Activated CD8-positive, alpha-beta T cell treated with anti-CD3 and anti-CD28 coated beads, Interleukin-2, amount 10 ng/mL, durations not matched to agents 7 days and 5 days (primary cell): ENCODE results near the gene AGFG2. TPM values are rescaled to one million over a fixed set of nuclear protein-coding genes. Genes with fewer than 3 reads are reported as not detected.

Experiments
- ATAC-seq: fragments of 150-1000 bp; cut with Tn5 transposase; one replicate; pipeline ENCODE4 v1.10.0; 2021; ENCODE audit warnings: moderate library complexity
- CTCF ChIA-PET: fragments of 350-600 bp; sonication (Branson Sonifier 250); formaldehyde crosslinking; loops from one replicate; lab custom pipeline; 2021; ENCODE audit warnings: antibody characterized with exemption; lab: Charles Lee
- POLR2A ChIA-PET: fragments of 350-600 bp; sonication (Branson Sonifier 250); formaldehyde crosslinking; loops from one replicate; lab custom pipeline; 2021; ENCODE audit warnings: antibody characterized with exemption; lab: Charles Lee
- DNase-seq: peaks from one replicate; pipeline ENCODE4 v3.0.0-alpha.2; 2020
- H3K27ac Mint-ChIP-seq: one replicate; pipeline ENCODE4 v1.8.0; 2021; ENCODE audit warnings: mild to moderate bottlenecking, mixed read lengths
- H3K27me3 Mint-ChIP-seq: one replicate; pipeline ENCODE4 v1.8.0; 2021; ENCODE audit warnings: low read depth, mixed read lengths
- H3K36me3 Mint-ChIP-seq: one replicate; pipeline ENCODE4 v1.8.0; 2021; ENCODE audit warnings: low read depth, mixed read lengths
- H3K4me1 Mint-ChIP-seq: one replicate; pipeline ENCODE4 v1.8.0; 2021; ENCODE audit warnings: low read depth, mixed read lengths
- H3K4me3 Mint-ChIP-seq: one replicate; pipeline ENCODE4 v1.8.0; 2021; ENCODE audit warnings: mild to moderate bottlenecking, mixed read lengths
- H3K9me3 Mint-ChIP-seq: one replicate; pipeline ENCODE4 v1.8.0; 2022; ENCODE audit warnings: mixed read lengths; ENCODE audit not compliant: insufficient read depth
- total RNA-seq, 2 experiments: library from RNA; stranded (reverse); gene quantifications; one replicate each; pipeline ENCODE4 v1.2.3, GENCODE V29; 2021

Gene AGFG2
- total RNA-seq, 2 experiments from 2014 or later = 43.0 to 46.0 TPM

DNA sequence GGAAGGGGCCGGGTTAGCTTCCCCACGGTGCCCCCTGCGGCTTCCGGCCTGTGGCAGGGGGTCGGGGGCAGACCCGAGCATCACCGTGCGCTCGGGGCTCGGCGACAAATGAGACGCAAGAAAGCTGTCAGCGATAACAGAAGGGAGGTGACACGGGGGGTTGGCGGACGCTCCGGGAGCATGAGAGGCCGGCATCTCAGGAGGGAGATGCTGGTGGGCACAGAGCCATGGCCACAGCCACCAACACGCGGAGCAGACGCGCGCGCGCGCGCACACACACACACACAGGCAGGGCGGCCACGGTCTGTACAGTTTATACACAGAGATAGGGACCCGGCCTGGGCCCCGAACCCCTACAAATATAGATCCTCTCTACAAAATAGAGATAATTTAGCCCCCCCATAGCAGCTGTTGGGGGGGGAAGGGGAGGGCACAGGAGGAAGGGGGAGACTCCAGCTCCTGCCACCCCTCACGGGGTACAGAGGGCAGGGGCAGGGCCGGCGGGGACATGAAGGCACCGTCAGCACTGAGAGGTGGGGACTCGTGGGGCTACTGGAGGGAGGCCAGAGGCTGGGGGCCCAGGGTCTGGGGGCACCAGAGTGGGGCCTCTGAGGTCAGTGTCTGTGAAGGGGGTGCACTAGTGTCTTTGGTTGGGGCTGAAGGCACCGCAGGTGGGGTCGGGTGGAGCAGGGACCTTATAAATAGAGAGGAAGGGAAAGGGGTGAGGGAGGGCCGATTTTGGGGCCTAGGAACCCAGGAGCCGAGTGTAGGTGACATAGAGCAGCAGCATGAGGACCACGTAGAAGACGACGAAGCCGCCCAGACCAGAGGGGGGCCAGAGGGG, 35.6 kb downstream of the AGFG2 start:
- H3K36me3 Mint-ChIP-seq = peaks cover 44% of the 10 kb centered on the region
- H3K4me3 Mint-ChIP-seq = no peak overlapping the region
- no peak overlapping the region for H3K27ac Mint-ChIP-seq
- peaks cover 23% of the 10 kb centered on the region for H3K4me1 Mint-ChIP-seq
- H3K9me3 Mint-ChIP-seq = no peaks in the 10 kb centered on the region
- ATAC-seq (no peak), DNase-seq (no peak)
- CTCF ChIA-PET = no interaction called here
- H3K27me3 Mint-ChIP-seq = no peaks in the 10 kb centered on the region
- POLR2A ChIA-PET = no interaction called here

GRCh38 chr7:100575206-100575631, 36.2 kb downstream of the AGFG2 start:
- no peak for ATAC-seq
- POLR2A ChIA-PET = no interaction called here

DNA sequence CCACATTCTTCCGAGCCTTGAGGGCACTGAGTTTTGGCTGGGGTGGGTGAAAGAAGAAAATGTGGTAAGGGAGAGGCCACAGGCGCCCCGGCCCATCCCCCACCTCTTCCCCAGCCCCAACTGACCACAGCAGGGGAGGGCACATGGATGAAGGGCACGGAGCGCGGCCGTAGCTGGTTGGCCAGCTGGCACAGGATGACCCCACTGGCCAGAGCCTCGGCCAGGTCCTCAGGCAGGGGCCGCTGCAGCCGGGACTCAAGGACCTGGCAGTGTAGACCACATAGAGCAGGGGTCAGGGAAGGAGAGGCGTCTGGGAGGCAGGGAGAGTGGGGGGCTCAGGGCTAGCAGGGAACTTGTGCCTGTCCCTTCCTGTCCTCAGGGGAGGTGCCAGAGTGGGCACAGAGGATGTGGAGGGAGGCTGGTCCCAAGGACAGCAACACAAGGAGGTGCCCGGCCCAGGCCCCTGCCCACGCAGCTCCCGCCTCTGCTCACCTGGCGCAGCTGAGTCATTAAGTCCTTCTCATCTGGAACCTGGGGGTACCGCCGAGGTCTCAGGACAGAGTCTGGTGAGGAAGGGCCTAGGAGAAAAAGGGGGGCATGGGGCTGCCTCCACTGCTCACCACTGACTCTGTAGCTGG, 36.9 kb downstream of the AGFG2 start:
- H3K27ac Mint-ChIP-seq = no peak overlapping the region

More at GRCh38 chr7:100575206-100575631, 36.2 kb downstream of the AGFG2 start:
- Mint-ChIP-seq H3K27me3 (no peaks in the 10 kb centered on the region), H3K4me1 (peaks cover 18% of the 10 kb centered on the region), H3K9me3 (no peaks in the 10 kb centered on the region), H3K27ac (no peak overlapping the region), H3K4me3 (no peak overlapping the region), H3K36me3 (peaks cover 44% of the 10 kb centered on the region)
- CTCF ChIA-PET = no interaction called here
- no peak for DNase-seq

DNA sequence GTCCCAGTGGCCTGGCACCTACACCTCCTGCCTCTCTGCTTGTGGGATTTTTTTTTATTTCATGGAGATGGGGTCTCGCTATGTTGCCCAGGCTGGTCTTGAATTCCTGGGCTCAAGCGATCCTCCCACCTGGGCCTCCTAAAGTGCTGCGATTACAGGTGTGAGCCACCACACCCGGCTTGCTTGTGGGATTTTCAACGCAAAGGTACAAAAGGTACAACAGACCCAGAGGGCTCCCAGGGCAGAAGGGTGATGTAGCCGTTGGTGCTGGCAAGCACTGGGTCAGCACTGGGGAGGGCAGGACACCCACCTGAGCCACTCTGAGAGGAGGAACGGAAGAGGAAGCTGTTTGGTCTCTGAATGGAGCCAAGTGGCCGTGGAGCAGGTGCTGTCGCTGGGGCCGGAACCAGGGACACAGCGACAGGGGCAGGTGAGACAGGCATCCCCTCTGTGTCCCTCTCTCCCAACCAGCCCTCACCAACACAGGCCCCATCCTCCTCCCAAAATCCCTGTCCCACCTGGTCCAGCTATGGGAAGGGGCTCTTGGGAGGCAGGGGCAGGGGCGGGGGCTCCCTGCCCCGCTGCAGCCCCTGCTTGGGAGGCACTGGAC, 37.5 kb downstream of the AGFG2 start:
- ATAC-seq = no peak
- peak overlapping the region; percentile 39 for H3K27ac Mint-ChIP-seq
- H3K4me1 Mint-ChIP-seq = peaks cover 7% of the 10 kb centered on the region
- no peaks in the 10 kb centered on the region for H3K27me3 Mint-ChIP-seq
- POLR2A ChIA-PET = interaction anchor here (1.0 kb wide), 1 partner anchor 10 kb away, joined by 5 read pairs; the partner anchor contains the start of genes FBXO24 and LRCH4
- no peak overlapping the region for H3K4me3 Mint-ChIP-seq
- H3K9me3 Mint-ChIP-seq = no peaks in the 10 kb centered on the region
- CTCF ChIA-PET = interaction anchor here (1.9 to 2.2 kb wide), 2 partner anchors 12 to 17 kb away, joined by 7 to 8 read pairs; no protein-coding TSS in a partner anchor
- DNase-seq = no peak
- peaks cover 44% of the 10 kb centered on the region for H3K36me3 Mint-ChIP-seq

More for the DNA sequence above, 36.9 kb downstream of the AGFG2 start:
- no peaks in the 10 kb centered on the region for H3K27me3 Mint-ChIP-seq
- ATAC-seq (no peak), DNase-seq (no peak)
- peaks cover 12% of the 10 kb centered on the region for H3K4me1 Mint-ChIP-seq
- H3K36me3 Mint-ChIP-seq = peaks cover 44% of the 10 kb centered on the region
- H3K4me3 Mint-ChIP-seq = no peak overlapping the region
- H3K9me3 Mint-ChIP-seq = no peaks in the 10 kb centered on the region
- CTCF ChIA-PET = interaction anchor here (1.9 to 2.2 kb wide), 2 partner anchors 11 to 16 kb away, joined by 7 to 8 read pairs; no protein-coding TSS in a partner anchor
- POLR2A ChIA-PET = interaction anchor here (1.0 kb wide), 1 partner anchor 10 kb away, joined by 5 read pairs; the partner anchor contains the start of genes FBXO24 and LRCH4

- DNase-seq = no peak
- no peak for ATAC-seq
- peaks cover 2% of the 10 kb centered on the region for H3K4me1 Mint-ChIP-seq
- no peaks in the 10 kb centered on the region for H3K9me3 Mint-ChIP-seq
- no peak overlapping the region for H3K27ac Mint-ChIP-seq
- ChIA-PET POLR2A (interaction anchor here (1.0 kb wide), 1 partner anchor 9 kb away, joined by 5 read pairs; the partner anchor contains the start of genes FBXO24 and LRCH4), CTCF (interaction anchor here (1.9 to 2.2 kb wide), 2 partner anchors 13 to 17 kb away, joined by 7 to 8 read pairs; no protein-coding TSS in a partner anchor)
- no peaks in the 10 kb centered on the region for H3K27me3 Mint-ChIP-seq
- no peak overlapping the region for H3K4me3 Mint-ChIP-seq
- peaks cover 39% of the 10 kb centered on the region for H3K36me3 Mint-ChIP-seq
These were observed 38.1 kb downstream of the AGFG2 start for GRCh38 chr7:100577103-100577502.

GRCh38 chr7:100577507-100577906, 38.5 kb downstream of the AGFG2 start:
- ChIA-PET POLR2A (no interaction called here), CTCF (interaction anchor here (1.9 to 2.2 kb wide), 2 partner anchors 13 to 18 kb away, joined by 7 to 8 read pairs; no protein-coding TSS in a partner anchor)
- ATAC-seq (no peak), DNase-seq (no peak)
- no peaks in the 10 kb centered on the region for H3K27me3 Mint-ChIP-seq
- H3K4me1 Mint-ChIP-seq = peaks cover 5% of the 10 kb centered on the region
- H3K36me3 Mint-ChIP-seq = peaks cover 43% of the 10 kb centered on the region
- H3K4me3 Mint-ChIP-seq = no peak overlapping the region
- no peaks in the 10 kb centered on the region for H3K9me3 Mint-ChIP-seq
- no peak overlapping the region for H3K27ac Mint-ChIP-seq

DNA sequence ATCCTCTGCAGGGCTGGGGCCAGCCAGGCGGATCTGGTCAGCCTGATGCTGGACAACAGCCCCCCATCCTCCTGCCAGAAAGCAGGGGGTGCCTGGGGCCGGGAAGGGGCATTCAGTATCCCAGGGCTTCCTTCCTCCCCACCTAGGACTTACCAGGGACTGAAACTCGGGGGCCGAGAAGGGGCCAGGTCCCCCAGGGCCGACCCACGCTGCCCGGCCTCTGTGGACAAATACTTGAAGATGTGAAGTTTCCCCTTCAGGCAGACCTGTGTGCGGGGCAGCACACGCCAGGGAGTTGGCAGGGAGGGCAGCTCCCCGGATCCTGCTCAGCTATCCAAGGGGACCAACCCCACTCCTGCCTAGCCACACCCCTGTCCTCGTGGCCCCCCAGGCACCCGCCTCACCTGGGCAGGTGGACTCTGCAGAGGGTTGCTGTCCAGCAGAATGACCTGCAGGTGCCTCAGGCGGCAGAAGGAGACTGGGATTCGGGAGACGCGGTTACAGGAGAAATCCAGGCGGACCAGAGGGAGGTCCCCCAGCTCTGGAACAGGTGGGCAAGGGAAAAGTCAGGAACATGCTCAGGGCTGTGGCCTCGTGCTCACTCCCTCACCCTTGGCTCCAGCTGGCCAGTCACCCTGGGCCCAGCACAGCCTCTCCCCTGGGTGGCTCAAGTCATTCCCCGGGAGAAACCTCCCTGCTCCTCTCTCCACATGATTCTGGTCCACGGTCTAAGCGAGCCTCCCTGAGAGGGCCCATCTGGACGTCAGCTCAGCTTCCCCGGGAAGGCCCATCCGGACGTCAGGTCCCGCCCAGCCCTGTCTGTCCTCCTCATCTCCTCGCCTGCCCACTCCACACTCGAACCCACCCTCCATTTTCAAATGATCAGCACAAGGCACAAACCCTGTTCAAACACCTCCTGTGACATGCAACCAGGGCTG, 39.5 kb downstream of the AGFG2 start:
- DNase-seq (no peak), ATAC-seq (no peak)
- ChIA-PET POLR2A (interaction anchor here (1.1 kb wide), 1 partner anchor 10 kb away, joined by 4 read pairs; no protein-coding TSS in a partner anchor), CTCF (no interaction called here)
- H3K27me3 Mint-ChIP-seq = no peaks in the 10 kb centered on the region
- H3K27ac Mint-ChIP-seq = no peak overlapping the region
- peaks cover 51% of the 10 kb centered on the region for H3K36me3 Mint-ChIP-seq
- H3K4me3 Mint-ChIP-seq = no peak overlapping the region
- H3K4me1 Mint-ChIP-seq = peaks cover 13% of the 10 kb centered on the region
- H3K9me3 Mint-ChIP-seq = no peaks in the 10 kb centered on the region

- Mint-ChIP-seq H3K27ac (no peak overlapping the region), H3K36me3 (peaks cover 44% of the 10 kb centered on the region), H3K4me3 (no peak overlapping the region), H3K4me1 (peaks cover 18% of the 10 kb centered on the region), H3K9me3 (no peaks in the 10 kb centered on the region), H3K27me3 (no peaks in the 10 kb centered on the region)
- POLR2A ChIA-PET = interaction anchor here (2.5 kb wide), 1 partner anchor 9 kb away, joined by 6 read pairs; no protein-coding TSS in a partner anchor
- ATAC-seq (no peak), DNase-seq (no peak)
- CTCF ChIA-PET = no interaction called here
These were observed 41.7 kb downstream of the AGFG2 start for GRCh38 chr7:100580466-100581283.

GRCh38 chr7:100582041-100582579, 43.1 kb downstream of the AGFG2 start:
- Mint-ChIP-seq H3K9me3 (no peaks in the 10 kb centered on the region), H3K4me1 (peaks cover 20% of the 10 kb centered on the region), H3K4me3 (peak overlapping the region; percentile 93), H3K27me3 (no peaks in the 10 kb centered on the region), H3K27ac (peak overlapping the region; percentile 98), H3K36me3 (peaks cover 35% of the 10 kb centered on the region)
- ChIA-PET POLR2A (interaction anchor here (2.5 kb wide), 1 partner anchor 11 kb away, joined by 6 read pairs; no protein-coding TSS in a partner anchor), CTCF (interaction anchor here (1.2 kb wide), 1 partner anchor 109 kb away, joined by 3 read pairs; no protein-coding TSS in a partner anchor)
- DNase-seq (no peak), ATAC-seq (no peak)
